SKM-1 (cell line): ENCODE results near the gene GCLM.
"Not testable (repeated sequence)": the region's sequence is repeated elsewhere in the genome, so short reads cannot be mapped to it uniquely, and the experiment has no call there.

Source experiments
- DNase-seq: peaks from one replicate; lab custom pipeline; 2025; ENCODE audit not compliant: unreplicated experiment; lab: John Stamatoyannopoulos, UW

GCLM gene, protein sequence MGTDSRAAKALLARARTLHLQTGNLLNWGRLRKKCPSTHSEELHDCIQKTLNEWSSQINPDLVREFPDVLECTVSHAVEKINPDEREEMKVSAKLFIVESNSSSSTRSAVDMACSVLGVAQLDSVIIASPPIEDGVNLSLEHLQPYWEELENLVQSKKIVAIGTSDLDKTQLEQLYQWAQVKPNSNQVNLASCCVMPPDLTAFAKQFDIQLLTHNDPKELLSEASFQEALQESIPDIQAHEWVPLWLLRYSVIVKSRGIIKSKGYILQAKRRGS

DNA sequence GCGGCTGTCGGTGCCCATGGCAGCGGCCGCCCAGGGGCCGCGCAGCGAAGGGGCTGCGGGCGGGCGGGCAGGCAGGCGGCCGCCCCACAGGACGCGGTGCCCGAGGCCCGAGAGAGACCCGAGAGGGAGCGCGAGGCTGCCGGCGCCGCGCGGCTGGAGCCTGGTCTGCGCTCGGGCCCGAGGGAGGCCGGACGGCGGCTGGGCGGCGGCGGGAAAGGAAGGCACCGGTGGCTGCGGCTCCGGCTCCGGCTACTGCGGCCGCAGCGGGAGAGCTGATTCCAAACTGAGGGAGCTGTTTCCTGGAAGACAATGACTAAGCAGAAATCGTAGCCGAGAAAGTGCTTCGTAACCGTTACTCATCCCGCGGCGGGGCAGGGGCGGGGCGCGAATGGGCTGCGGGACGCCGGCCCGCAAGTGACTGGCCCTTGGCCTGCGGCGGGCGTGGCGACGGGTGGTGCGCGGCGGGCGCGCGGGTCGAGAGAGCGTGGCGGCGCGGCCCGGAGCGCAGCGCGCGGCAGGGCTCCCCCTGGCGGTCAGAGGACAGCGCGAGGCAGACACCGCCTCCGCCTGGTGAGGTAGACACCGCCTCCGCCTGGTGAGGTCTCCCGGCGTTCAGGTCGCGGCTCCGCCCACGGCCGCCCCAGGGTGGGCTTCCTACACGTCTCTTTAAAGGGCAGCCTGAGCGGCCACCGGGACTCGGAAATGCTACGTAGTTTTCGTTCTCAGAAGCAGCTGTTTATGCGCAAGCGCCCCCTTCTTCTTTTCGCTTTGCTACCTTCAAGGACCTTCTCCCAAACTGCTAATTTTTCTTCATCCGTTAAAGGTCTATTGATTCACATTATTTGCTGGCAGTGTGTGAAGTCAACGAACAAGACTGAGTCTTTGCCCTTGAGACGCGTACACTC lies at the start of gene GCLM:
Gene GCLM, minus strand, starts transcription at position 285 of the 905 bp plus-strand sequence. Its CDS starts 267 bp downstream, at position 18.
- peak; percentile 85 for DNase-seq

DNA sequence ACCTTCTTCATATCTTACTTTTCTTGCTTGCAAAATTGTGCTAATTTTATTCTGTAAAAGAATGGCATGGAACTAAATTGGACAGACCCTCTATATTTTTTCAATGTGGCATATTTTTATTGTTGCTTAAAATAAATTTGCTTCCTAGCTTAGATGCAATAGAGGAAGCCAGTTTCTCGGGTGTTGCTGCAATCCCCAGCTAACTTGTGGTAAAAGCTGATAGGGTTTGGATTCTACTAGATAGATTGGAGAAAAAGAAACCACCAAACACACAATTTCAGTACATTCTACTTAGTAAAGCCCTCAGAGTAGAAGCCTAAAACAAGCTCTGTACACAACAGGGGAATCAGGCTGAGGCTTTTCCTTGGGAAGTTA lies 49.5 kb upstream of the GCLM start:
- no peak for DNase-seq

- DNase-seq = no peak
Measured at GRCh38 chr1:93958032-93958725, 48.9 kb upstream of the GCLM start.

GRCh38 chr1:93955765-93956164 lies 46.5 kb upstream of the GCLM start:
- DNase-seq = no peak

GRCh38 chr1:93947002-93947686 lies 37.9 kb upstream of the GCLM start:
- DNase-seq = not testable (repeated sequence)

DNA sequence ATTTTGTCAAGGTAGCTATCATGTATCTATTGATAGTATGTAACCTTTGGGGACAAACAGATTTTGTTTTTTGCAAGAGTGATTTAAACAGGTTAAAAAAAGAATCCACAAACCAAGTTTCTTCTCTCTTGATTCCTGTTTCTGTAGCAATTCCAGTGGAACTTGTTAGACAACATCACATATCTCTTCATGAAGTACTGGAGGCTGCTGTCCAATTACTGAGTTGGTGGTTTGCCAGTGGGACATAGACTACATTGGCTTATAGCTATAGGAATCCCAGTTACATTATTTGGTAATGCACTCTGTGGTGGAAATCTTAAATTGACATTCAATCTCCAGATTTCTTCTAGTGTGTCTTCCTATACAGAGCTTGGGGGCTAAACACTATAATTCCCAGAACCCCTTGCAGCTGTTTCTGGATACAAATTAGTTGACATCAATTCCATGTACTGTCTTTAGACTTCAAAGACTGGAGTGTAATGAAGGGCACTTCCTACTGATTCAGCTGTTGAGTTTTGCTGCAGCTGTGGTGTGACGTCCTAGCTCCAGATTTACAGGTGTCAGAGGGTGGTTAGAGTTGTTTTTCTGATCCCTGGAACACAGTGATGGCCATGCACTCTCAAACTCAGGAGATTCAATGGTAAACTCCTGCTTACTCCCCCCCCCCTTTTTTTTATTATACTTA lies 29.4 kb upstream of the GCLM start:
- no peak for DNase-seq

- DNase-seq = no peak
Measured at GRCh38 chr1:93937997-93938396, 28.8 kb upstream of the GCLM start.

DNA sequence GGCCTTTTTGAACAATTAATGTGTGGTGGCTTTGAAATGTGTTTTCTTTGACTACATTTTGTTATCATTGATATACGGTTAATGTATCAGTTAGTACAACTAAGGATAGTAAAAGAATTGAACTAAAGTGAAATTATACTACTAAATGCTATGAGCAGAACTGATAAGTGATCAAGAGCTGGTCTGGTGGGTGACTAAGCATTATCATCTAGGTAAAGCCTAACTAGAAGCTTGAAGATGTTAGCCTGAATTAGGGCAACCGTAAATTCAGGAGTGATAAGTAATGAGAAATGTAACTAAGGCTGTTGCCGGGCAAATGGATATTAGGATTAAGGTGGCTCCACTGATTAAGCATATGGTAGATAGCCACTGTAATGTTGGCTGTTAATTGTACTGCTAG lies 16.0 kb upstream of the GCLM start:
- DNase-seq = no peak

- DNase-seq = no peak
Measured at GRCh38 chr1:93919780-93920179, 10.6 kb upstream of the GCLM start.

- DNase-seq = no peak
Measured at GRCh38 chr1:93917302-93917701, 8.1 kb upstream of the GCLM start.

GRCh38 chr1:93910880-93911279 lies 1.6 kb upstream of the GCLM start:
- not testable (repeated sequence) for DNase-seq

DNA sequence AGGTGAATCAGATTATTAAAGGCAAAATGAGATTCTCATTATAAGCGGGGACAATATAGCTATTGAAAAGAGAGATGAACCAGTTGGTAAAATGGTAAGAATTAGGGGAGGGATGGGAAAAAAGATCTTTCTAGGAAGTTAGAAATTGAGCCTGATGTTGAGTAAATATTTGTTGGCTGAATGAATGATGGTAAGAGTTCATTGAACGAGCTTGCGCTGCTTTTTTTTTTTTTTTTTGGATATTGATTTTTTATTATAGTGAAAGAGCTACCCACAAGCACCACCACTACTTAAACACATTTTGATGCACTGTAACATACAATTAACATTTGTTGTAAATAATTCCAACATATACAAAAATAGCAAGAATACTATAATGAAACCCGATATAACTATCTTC lies 1.1 kb upstream of the GCLM start:
- no peak for DNase-seq

DNA sequence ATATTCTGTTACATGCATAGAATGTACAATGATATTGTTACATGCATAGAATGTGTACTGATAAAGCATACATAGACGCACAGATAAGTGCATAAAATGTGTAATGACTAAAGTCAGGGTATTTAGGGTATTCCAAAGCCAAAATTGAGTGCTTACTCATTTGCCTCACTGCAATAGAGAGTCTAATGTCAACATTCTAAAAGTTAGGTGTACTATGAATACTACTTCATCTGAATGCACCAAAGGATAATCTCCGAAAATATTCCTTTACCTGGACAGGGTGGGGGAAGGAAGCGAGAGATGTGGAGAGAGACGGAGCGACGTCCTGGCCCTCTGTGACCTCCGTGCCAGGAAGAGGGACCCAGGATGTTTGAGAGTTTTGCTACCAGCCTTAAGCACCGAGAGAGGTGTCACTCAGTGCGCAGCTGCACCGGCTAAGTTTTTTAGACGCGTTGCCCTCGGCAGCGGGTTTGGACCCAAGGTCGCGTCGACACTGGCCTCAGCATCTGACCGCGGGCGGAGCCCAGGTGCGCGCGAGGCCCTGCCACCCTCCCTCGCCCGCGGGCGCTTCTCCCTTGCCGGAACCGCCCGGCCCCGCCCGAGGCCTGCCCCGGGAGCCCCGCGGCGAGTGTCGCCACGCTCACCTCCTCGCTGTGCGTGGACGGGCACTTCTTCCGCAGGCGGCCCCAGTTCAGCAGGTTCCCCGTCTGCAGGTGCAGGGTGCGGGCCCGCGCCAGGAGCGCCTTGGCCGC lies 660 bp downstream of the GCLM start:
- DNase-seq = no peak

- DNase-seq = no peak
Measured at GRCh38 chr1:93907718-93908117, 1.5 kb downstream of the GCLM start.

GRCh38 chr1:93906480-93906879 lies 2.8 kb downstream of the GCLM start:
- DNase-seq = no peak

DNA sequence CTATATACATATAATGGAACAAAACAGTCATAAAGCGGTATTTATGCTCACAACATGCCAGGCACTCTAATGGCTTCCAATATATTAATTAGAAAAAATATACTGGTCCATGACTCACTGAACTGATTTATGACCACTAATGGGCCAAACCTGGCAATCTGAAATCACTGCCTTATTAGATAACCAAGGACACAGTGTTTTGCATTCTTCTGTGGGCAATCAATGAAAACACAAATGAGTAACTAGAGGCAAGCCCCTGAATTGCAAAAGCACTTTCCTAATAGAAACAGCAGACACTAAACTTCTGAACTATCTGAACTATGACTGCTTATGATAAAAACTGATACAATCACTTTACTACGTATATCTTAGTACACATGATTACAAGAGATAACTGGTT lies 3.5 kb downstream of the GCLM start:
- no peak for DNase-seq

- DNase-seq = no peak
Measured at GRCh38 chr1:93905051-93905450, 4.2 kb downstream of the GCLM start.

DNA sequence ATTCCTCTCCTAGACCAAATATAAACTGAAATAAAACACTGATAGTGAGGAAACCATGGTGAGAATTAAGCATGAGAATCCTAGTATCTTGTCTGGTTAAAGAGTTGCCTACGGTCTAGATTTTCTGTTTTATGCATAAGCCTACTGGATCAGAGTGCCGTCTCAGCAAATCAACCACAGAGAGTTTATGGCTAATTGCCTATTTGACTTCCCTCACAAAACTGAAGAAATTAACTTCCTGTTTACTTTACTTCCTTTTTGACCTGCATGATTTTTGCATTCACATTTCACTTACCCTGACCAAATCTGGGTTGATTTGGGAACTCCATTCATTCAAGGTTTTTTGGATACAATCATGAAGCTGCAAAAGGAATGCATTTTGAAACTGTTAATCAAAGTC lies 5.0 kb downstream of the GCLM start:
- DNase-seq = peak; percentile 78

DNA sequence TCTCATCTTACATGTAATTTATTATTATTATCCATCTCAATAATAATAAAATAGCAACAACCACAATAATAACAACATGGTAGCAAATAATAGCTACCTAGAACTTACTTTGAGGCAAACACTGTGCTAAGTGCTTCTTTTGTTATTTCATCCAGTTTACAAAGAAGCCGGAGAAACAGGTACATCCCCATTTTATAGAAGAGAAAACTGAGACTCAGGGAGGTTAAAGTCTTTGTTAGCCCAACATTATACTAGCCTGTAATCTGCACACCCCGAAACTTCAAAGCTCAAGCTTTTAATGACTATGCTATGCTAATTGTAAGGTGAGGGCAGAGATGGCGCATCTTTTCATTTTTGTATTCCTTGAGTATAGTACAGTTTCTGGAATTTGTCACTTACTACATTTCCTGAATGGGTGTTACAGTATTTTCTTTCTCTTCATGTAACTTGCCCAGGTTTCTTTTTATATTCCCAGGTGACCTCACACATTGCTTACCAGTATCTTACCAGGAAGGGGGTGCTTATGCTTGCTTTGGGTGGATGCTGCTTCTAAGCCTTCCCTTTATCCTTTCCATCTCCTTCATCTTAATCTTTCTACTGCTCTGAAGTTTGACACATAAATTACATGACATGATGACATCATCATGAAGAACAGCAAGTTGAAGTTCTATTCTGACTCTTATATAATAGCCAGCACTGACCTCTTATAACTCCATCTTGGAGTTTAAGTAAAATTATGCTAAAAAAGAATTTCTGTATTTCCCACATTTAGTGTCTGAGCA lies 8.3 kb downstream of the GCLM start:
- no peak for DNase-seq
